ENCODE results near the gene TMEM167B.
A peak's percentile ranks its signal among the peaks of the same experiment; 100 is the strongest.
"Not testable (repeated sequence)": the region's sequence is repeated elsewhere in the genome, so short reads cannot be mapped to it uniquely, and the experiment has no call there.

TMEM167B gene

GRCh38 chr1:109090196-109091077, at the start of gene TMEM167B:
Gene TMEM167B, plus strand, starts transcription at chr1:109090764. Its CDS starts 109 bp downstream, at chr1:109090873.
- peak; percentile 96 for DNase-seq

DNA sequence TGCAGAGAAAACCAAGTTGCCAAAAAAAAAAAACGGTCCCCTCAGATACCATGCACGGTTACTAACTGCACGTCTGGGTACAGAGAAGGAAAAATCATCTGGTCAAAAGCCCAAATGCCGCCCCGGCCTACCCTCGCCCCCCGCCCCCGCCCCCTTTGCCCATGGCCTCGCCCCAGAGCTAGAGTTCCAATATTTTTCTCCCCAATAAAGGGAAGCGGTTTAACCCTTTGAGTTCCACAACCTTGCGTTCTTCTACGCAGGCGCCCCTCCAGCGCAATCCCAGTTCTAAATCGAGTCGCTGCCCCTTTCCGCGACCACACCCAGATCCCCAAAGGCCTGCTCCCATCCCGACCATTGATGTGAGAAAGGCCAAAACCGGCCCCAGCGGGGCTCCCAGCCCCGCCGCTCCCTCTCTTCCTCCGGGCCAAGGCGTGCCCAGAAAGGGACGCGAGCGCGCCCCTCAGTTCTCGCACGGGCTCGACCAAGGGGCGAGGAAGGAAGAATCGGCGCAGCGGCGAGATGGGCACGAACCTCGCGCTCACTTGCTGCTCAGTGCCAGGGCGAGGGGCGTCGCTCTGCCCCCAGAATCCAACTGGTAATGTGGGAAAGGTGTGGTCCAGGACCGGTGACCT, 49.5 kb upstream of the TMEM167B start:
- DNase-seq: no peak

DNA sequence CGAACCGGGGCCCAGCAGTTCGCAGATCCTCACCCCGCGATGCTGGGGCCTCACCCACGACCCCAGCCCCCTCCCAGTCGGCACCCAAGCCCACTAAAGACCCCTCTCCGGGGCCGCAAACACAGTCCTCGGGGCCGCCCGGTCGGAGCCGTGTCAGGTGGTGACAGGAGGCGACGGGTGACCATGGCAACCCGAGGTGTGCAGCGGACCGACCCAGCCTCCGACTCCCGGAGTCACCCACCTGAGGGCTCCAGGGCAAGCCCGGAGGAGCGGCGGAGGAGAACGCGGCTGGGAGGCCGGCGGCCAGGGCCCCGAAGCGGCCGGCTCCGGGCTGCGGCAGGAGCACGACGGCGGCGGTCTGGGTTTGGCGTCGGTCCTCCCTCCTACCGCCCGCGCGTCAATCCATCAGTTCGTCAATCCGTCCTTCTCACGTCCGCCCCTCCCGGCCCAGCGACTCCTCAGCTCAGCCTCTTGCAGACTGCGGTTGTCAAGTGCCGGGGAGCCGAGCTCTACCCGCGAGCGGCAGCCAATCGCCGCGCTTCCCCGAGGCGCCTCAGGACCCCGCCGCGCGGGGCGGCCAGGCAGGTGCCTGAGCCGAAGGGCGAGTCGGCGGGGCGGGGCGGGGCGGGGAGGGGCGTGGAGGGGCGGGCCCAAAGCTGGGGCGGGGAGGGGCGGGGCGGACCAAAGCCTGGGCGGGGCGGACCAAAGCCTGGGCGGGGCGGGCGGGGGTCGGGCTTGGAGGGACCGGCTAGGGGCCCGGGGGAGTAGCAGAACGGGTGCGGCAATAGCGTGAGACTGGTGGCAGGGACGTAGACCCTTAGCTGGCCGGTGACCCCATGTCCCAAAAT, 48.7 kb upstream of the TMEM167B start, which contains the start of gene WDR47:
Gene WDR47 (minus strand): TSS at position 482 of the 848 bp plus-strand sequence. CDS start 18,590 bp downstream, outside the sequence.
- peak; percentile 84 for DNase-seq

- no peak for DNase-seq
Measured at GRCh38 chr1:109045595-109045994, 45.0 kb upstream of the TMEM167B start.

DNA sequence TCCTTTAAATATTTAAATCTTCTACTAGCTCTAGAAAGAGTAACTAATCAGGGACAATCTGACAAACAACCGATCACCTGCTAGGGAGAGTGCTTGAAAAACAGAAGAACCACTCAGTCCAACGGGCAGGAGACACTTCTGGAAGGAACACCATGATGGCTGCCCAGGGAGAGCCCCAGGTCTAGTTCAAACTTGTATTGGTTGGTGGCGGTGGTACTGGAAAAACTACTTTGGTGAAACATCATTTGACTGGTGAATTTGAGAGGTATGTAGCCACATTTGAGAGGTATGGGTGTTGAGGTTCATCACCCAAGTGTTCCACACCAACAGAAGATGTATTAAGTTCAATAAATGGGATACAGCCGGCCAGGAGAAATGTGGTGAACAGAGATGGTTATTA, 43.9 kb upstream of the TMEM167B start:
- DNase-seq: no peak

DNA sequence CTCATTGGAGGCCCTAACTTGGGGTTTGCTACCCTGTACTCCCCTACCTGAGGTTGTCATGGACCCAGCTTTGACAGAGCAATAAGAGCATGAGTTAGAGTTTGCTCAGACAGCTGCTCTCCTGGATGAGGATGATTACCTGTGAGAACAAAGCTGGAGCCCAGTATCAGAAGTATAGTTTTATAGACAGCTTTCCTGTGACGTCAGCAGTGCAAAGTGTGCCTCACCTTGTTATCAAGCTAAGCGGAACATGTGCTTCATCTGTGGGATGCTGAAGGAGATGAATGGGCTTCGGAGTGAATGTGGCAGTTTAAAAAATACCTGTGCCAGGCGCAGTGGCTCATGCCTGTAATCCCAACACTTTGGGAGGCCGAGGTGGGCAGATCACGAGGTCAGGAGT, 43.2 kb upstream of the TMEM167B start:
- no peak for DNase-seq

GRCh38 chr1:109048335-109048734, 42.2 kb upstream of the TMEM167B start:
- DNase-seq: no peak

DNA sequence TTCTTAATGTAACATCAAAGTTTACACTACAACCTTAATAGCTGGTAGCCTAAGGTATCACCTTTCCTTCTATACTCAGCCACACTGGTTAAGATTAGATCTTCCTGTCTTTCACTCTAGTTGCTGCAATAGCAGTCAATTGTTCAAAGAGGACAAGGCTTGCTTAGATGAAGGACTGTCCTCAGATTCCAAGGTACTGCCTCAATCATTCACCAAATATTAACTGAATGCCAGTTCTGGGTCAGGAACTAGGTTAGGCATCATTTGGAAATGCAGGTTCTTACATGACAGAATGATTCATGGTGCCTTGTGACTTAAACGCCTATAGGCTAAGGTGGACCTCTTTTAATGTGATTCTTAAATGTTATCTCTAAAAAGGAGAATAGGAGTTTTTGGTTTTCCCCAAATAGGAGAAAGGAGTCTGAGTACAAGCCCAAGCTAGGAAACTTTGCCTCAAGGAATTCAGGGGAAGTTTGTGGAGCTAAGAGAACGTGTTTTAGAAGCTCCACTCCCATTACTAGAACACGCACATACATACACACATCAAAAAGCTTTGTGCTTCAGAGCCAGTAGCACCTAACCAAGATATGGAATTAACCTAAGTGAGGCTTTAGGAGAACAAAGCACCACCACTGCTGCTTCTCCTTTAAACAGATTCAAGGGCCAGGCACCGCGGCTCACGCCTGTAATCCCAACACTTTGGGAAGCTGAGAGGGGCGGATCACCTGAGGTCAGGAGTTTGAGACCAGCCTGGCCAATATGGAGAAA, 40.2 kb upstream of the TMEM167B start:
- no peak for DNase-seq

GRCh38 chr1:109052145-109052544, 38.4 kb upstream of the TMEM167B start:
- not testable (repeated sequence) for DNase-seq

GRCh38 chr1:109056064-109056463, 34.5 kb upstream of the TMEM167B start:
- no peak for DNase-seq

DNA sequence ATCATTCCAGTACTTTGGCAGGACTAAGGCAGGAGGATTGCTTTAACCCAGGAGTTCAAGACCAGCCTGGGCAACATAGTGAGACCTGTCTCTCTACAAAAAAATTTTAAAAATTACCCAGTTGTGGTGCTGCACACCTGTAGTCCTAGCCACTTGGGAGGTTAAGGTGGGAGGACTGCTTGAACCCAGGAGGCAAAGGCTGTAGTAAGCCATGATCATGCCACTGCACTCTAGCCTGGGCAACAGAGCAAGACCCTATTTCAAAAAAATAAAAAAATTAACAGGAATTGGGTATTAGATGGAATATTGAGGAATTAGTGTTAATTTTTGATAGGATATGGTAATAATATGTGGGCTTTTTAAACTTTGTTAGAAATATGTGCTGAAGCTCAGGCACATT, 31.5 kb upstream of the TMEM167B start:
- DNase-seq: no peak

DNA sequence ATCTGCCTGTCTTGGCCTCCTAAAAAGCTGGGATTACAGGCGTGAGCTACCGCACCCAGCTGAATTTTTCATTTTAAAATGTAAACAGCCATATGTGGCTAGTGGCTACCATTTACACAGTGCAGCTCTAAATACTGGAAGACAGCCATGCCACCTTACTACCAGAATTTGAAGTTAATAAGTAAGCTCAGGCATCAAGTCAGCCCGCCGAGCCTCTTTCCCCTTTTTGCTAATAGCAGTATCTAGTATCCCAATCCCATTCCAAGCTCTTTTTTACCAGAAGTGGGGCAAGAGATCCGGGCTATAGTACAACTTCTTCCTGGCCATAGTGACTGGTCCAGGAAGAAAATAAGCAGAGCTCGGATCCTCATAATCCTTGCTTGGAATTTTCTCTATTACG, 29.9 kb upstream of the TMEM167B start:
- DNase-seq: no peak

DNA sequence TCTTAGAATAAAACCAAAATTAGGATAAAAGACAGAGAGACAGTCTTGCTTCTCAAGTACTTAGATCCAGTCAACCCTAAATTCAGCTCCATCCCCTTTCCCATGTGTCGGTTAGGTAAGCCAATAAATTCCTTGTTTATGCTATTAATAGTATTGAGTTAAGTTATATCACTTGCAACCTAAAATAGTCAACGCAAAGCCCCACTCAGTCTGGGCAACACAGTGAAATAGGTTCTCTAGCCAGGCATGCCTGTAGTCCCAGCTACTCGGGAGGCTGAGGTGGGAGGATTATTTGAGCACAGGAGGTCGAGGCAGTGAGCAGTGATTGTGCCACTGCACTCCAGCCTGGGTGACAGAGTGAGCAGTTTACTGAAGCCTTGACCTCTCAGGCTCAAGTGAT, 29.4 kb upstream of the TMEM167B start:
- no peak for DNase-seq

DNA sequence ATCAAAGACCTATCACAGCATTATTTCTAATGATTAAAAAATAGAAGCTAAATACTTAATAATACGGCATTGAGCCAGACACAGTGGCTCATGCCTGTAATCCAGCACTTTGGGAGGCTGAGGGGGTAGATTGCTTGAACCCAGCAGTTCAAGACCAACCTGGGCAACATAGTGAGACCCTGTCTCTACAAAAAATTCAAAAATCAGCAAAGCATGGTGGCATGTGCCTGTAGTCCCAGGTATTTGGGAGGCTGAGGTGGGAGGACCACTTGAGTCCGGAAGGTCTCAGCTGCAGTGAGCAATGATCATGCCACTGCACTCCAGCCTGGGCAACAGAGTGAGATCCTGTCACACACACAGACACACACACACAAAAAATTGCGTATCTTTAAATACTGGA, 25.4 kb upstream of the TMEM167B start:
- DNase-seq: no peak

DNA sequence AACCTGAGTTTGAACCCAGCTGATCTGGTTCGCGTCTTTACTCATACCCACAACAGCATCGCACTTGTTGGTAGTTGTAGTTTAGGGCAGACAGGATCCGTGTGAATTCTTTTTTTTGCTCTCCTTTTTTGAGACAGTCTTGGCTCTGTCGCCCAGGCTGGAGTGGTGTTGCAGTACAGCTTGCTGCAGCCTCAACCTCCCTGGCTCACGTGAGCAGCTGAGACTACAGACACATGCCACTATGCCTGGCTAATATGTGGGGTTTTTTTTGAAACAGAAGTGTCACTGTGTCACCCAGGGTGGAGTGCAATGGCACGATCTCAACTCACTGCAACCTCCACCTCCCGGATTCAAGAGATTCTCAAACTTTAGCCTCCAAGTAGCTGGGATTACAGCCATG, 22.7 kb upstream of the TMEM167B start:
- no peak for DNase-seq

GRCh38 chr1:109069294-109069693, 21.3 kb upstream of the TMEM167B start:
- peak; percentile 22 for DNase-seq

- DNase-seq: peak; percentile 74
Measured at GRCh38 chr1:109075531-109076490, 14.8 kb upstream of the TMEM167B start, which contains the start of gene TAF13. Gene TAF13, minus strand, starts transcription at chr1:109076003. Its CDS starts 56 bp downstream, at chr1:109075947.

- no peak for DNase-seq
Measured at GRCh38 chr1:109078317-109078716, 12.2 kb upstream of the TMEM167B start.

GRCh38 chr1:109079240-109079622, 11.3 kb upstream of the TMEM167B start:
- DNase-seq: no peak

DNA sequence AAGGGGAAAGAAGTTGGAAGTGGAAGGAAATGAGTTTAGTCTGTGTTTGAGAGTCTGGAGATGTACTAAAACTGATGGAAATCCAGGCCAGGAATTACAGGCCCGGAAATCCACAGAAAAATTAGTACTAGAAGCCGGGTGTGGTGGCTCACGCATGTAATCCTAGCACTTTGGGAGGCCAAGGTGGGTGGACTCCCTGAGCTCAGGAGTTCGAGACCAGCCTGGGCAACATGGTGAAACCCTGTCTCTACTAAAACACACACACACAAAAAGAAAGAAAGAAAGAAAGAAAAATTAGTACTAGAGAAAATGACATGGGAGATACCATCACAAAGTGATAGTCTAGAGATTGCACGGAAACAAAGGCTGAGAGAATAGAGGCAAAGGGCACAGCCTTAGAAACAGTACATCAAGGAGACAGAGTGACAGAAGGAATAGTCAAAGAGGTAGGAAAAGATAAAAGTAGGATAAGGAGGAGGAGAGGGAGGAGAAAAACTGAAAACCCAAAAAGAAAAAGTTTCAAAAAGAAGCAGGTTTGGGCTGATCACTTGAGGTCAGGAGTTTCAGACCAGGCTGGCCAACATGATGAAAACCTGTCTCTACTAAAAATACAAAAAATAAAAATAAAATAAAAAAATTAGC, 10.0 kb upstream of the TMEM167B start:
- no peak for DNase-seq

- DNase-seq: no peak
Measured at GRCh38 chr1:109083501-109083900, 7.1 kb upstream of the TMEM167B start.
